GM12878 (cell line): ENCODE measurements around the gene SDCCAG8. TPM values are rescaled to one million over a fixed set of nuclear protein-coding genes. Genes with fewer than 3 reads are reported as not detected.

ENCODE experiments used
- ATAC-seq: fragments of 200-7000 bp; cut with Tn5 transposase; 3 replicates; pipeline ENCODE4 v1.9.1; 2020; ENCODE audit warnings: mild to moderate bottlenecking, moderate library complexity
- BruUV-seq: library from RNA; stranded (reverse); fragments of 400-500 nt; replicated peaks from 2 replicates; lab custom pipeline; 2021; lab: Mats Ljungman, UMichigan
- CTCF ChIA-PET: fragments of 300-600 bp; sonication (Branson Sonifier 250); formaldehyde crosslinking; extraction: SDS; loops from one replicate; lab custom pipeline; 2021; ENCODE audit warnings: inconsistent platforms; lab: Yijun Ruan, JAX
- POLR2A ChIA-PET: fragments of 350-600 bp; formaldehyde crosslinking; extraction: SDS; loops from one replicate; lab custom pipeline; 2021; ENCODE audit warnings: inconsistent platforms; lab: Charles Lee
- RAD21 ChIA-PET: fragments of 300-600 bp; sonication (Branson Sonifier 250); formaldehyde crosslinking; loops from one replicate; lab custom pipeline; 2023; ENCODE audit warnings: antibody characterized with exemption; ENCODE audit not compliant: unreplicated experiment; lab: Charles Lee
- SMC1A ChIA-PET: fragments of 300-600 bp; sonication (Branson Sonifier 250); formaldehyde crosslinking; loops from one replicate; lab custom pipeline; 2023; ENCODE audit not compliant: unreplicated experiment, uncharacterized antibody; lab: Charles Lee
- DNase-seq: peaks from one replicate; pipeline ENCODE4 v3.0.0-alpha.2; 2011; ENCODE audit warnings: low read depth, low spot score
- FAIRE-seq: peaks from 3 replicates; lab custom pipeline; 2011; peaks lifted over from hg19 to GRCh38; lab: Jason Lieb, UNC
- H2AFZ ChIP-seq: 2 replicates; pipeline ENCODE4 v1.6.0; 2011; ENCODE audit warnings: low read depth, low read length, control low read depth; ENCODE audit not compliant: control insufficient read depth
- H3K27ac ChIP-seq: 2 replicates; pipeline ENCODE4 v1.5.1; 2011; ENCODE audit warnings: control low read depth; ENCODE audit not compliant: control insufficient read depth, insufficient read depth
- H3K27me3 ChIP-seq, 2 experiments: replicated peaks in 1 of 2; 2 replicates each; pipeline versions ENCODE4 v1.6.0 to v1.6.1; 2011; ENCODE audit warnings: low read length in 1 of 2; ENCODE audit not compliant: control insufficient read depth in 2 of 2, insufficient read depth in 2 of 2
- H3K36me3 ChIP-seq, 2 experiments: 2 replicates each; pipeline ENCODE4 v1.5.1; 2011; ENCODE audit warnings: low read length in 1 of 2; ENCODE audit not compliant: control insufficient read depth in 2 of 2, insufficient read depth in 2 of 2
- H3K4me1 ChIP-seq: 2 replicates; pipeline ENCODE4 v1.6.1; 2011; ENCODE audit warnings: mild to moderate bottlenecking, low read length, moderate library complexity, mixed read lengths; ENCODE audit not compliant: control insufficient read depth, insufficient read depth
- H3K4me2 ChIP-seq: 2 replicates; pipeline ENCODE4 v1.6.0; 2011; ENCODE audit warnings: control low read depth; ENCODE audit not compliant: control insufficient read depth, insufficient read depth
- H3K4me3 ChIP-seq: fragments of 200-600 bp; sonication (generic); 2 replicates; pipeline ENCODE4 v1.5.1; 2016
- H3K79me2 ChIP-seq: 2 replicates; pipeline ENCODE4 v1.6.0; 2011; ENCODE audit warnings: low read length; ENCODE audit not compliant: control insufficient read depth, insufficient read depth
- H3K9ac ChIP-seq: 2 replicates; pipeline ENCODE4 v1.8.0; 2011; ENCODE audit warnings: low read length, control low read depth, mixed read lengths; ENCODE audit not compliant: control insufficient read depth, insufficient read depth
- H3K9me3 ChIP-seq: replicated peaks from 3 replicates; pipeline ENCODE4 v1.5.1; 2011; ENCODE audit warnings: mild to moderate bottlenecking, low read length; ENCODE audit not compliant: control insufficient read depth, insufficient read depth
- H4K20me1 ChIP-seq: 2 replicates; pipeline ENCODE4 v1.6.0; 2011; ENCODE audit not compliant: control insufficient read depth, insufficient read depth
- ASH2L ChIP-seq: fragments of 300-600, 200-600 bp; sonication (generic); IDR thresholded peaks from 2 replicates; pipeline ENCODE4 v1.6.1; 2017; ENCODE audit warnings: low read depth, mild to moderate bottlenecking, borderline replicate concordance
- BHLHE40 ChIP-seq, 2 experiments: fragments of 450-650 bp in 1 of 2; IDR thresholded peaks; 2 replicates each; pipeline ENCODE4 v1.6.1; 2011 to 2017; ENCODE audit warnings: low read depth in 2 of 2, borderline replicate concordance in 1 of 2, improper control_type of control experiment in 1 of 2, low read length in 1 of 2, mild to moderate bottlenecking in 1 of 2
- CREB1 ChIP-seq: IDR thresholded peaks from 2 replicates; pipeline ENCODE4 v1.6.1; 2012; ENCODE audit warnings: low read depth, mild to moderate bottlenecking, inconsistent platforms
- DPF2 ChIP-seq: fragments of 450-650 bp; IDR thresholded peaks from 2 replicates; pipeline ENCODE4 v1.6.1; 2017; ENCODE audit warnings: mild to moderate bottlenecking
- IRF4 ChIP-seq: IDR thresholded peaks from 2 replicates; pipeline ENCODE4 v1.6.1; 2011; ENCODE audit warnings: low read depth, low read length
- JUND ChIP-seq: IDR thresholded peaks from 2 replicates; pipeline ENCODE4 v1.6.1; 2012; ENCODE audit warnings: low read depth, mild to moderate bottlenecking, low read length, improper control_type of control experiment, moderate library complexity
- KLF5 ChIP-seq: fragments of 450-650 bp; IDR thresholded peaks from 2 replicates; pipeline ENCODE4 v1.6.1; 2014; ENCODE audit warnings: mild to moderate bottlenecking; ENCODE audit not compliant: partially characterized antibody
- NR2C2 ChIP-seq: IDR thresholded peaks from 2 replicates; pipeline ENCODE4 v1.6.1; 2011; ENCODE audit warnings: borderline replicate concordance, low read depth; ENCODE audit not compliant: control insufficient read depth, insufficient read length
- NR2F1 ChIP-seq: fragments of 450-650 bp; conservative IDR thresholded peaks from 2 replicates; pipeline ENCODE4 v1.6.1; 2017; ENCODE audit warnings: mild to moderate bottlenecking
- RBBP5 ChIP-seq: fragments of 200-600 bp; sonication (generic); conservative IDR thresholded peaks from 2 replicates; pipeline ENCODE4 v1.6.1; 2016
- TCF12 ChIP-seq: IDR thresholded peaks from 2 replicates; pipeline ENCODE4 v1.6.1; 2011; ENCODE audit warnings: low read depth, mild to moderate bottlenecking, low read length
- ZNF622 ChIP-seq: fragments of 450-650 bp; IDR thresholded peaks from 2 replicates; pipeline ENCODE4 v1.6.1; 2017; ENCODE audit warnings: mild to moderate bottlenecking, inconsistent platforms
- WGBS: methylation state at CpG from one replicate; pipeline ENCODE4 v1.1.6; 2016; ENCODE audit warnings: low lambda C conversion rate; ENCODE audit not compliant: insufficient replicate concordance, insufficient coverage; ENCODE audit errors: missing lambda C conversion rate; 5-methylcytosine and 5-hydroxymethylcytosine counted together
- in situ Hi-C: fragments of 300-500 bp; cut with MboI; formaldehyde crosslinking; loops from 9 replicates; pipeline ENCODE4 v1.14.3; 2018; ENCODE audit warnings: mixed read lengths
- intact Hi-C: fragments of 100-400 bp; cut with micrococcal nuclease; formaldehyde crosslinking; loops from one replicate; pipeline ENCODE4 v1.14.2; 2022; ENCODE audit not compliant: unreplicated experiment
- polyA plus RNA-seq, 11 experiments: library from polyadenylated mRNA; depleted of rRNA in 4 of 11; unstranded in 6 of 11; stranded (reverse) in 5 of 11; fragments of >200 nt; fragmentation: Nextera tagmentation in 4 of 11; fragmentation: Illumina TruSeq in 1 of 11; extraction: Ambion mirVana in 4 of 11; extraction: Trizol in 1 of 11; gene quantifications; 1 replicate in 1 of 11; 2 replicates in 10 of 11; pipeline versions ENCODE4 v1.2.1 to v1.2.3, GENCODE V29; 2011 to 2016; ENCODE audit warnings: inconsistent platforms in 2 of 11, missing spikeins in 2 of 11, low read depth in 1 of 11
- total RNA-seq, 4 experiments: library from RNA; depleted of rRNA in 3 of 4; stranded (reverse); fragments of >200 nt in 3 of 4; fragmentation: Illumina TruSeq in 1 of 4; extraction: Trizol in 1 of 4; gene quantifications; 2 replicates each; pipeline versions ENCODE4 v1.2.1 to v1.2.3, GENCODE V29; 2013 to 2021
- TF ChIP-seq, protein P1 (sequence below): fragments of 450-650 bp; IDR thresholded peaks from 2 replicates; pipeline ENCODE4 v1.6.1; 2017; ENCODE audit warnings: mild to moderate bottlenecking, moderate library complexity
- TF ChIP-seq, protein P2 (sequence below): fragments of 450-650 bp; IDR thresholded peaks from 2 replicates; pipeline ENCODE4 v1.6.1; 2018; ENCODE audit warnings: borderline replicate concordance, mild to moderate bottlenecking; ENCODE audit not compliant: partially characterized antibody

Gene SDCCAG8
- total and polyA plus RNA-seq, 10 of the 15 experiments (the other 5 are each of a cell fraction or from before 2014, with no cell fraction given) = 15.0 to 25.6 (median 20.6) TPM

DNA sequence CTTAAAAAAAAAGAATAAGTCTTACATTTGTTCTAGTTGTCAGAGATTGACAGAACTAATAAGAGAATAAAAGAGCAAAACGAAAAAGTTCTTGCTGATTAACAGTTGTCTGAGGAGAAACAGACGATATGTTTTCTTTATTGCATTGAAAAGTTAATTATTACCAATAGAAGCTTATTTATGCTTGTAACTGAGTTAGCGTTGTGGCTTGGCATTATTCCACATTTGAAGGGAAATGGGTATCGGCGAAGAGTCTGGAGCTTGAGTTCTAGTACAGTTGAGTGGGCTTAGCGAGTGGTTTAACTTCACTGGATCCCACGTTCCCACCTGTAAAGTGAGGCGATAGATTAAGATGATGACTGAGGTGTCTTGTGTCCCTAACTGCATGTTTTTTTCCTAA is 109.0 kb downstream of the SDCCAG8 start:
- H3K4me2 ChIP-seq = no peak overlapping the region
- no peaks in the 10 kb centered on the region for H3K9me3 ChIP-seq
- no peak overlapping the region for H3K27ac ChIP-seq
- in situ Hi-C loops = no loop called here
- CTCF ChIA-PET = interaction anchor here (1.7 kb wide), 1 partner anchor 22 kb away, joined by 8 read pairs; no protein-coding TSS in a partner anchor
- FAIRE-seq = no peak
- H3K9ac ChIP-seq = no peak overlapping the region
- intact Hi-C loops = no loop called here
- RAD21 ChIA-PET = no interaction called here
- H2AFZ ChIP-seq = no peak overlapping the region
- ATAC-seq = no peak
- H3K4me3 ChIP-seq = no peak overlapping the region
- H3K27me3 ChIP-seq = no peaks in the 10 kb centered on the region
- H3K4me1 ChIP-seq = no peaks in the 10 kb centered on the region
- SMC1A ChIA-PET = no interaction called here
- no peak for DNase-seq
- POLR2A ChIA-PET = no interaction called here
- no peaks in the 10 kb centered on the region for H4K20me1 ChIP-seq
- no TSS peak for BruUV-seq
- H3K36me3 ChIP-seq = no peaks in the 10 kb centered on the region
- no peak for TF ChIP-seq ASH2L
- TF ChIP-seq, protein P1, sequence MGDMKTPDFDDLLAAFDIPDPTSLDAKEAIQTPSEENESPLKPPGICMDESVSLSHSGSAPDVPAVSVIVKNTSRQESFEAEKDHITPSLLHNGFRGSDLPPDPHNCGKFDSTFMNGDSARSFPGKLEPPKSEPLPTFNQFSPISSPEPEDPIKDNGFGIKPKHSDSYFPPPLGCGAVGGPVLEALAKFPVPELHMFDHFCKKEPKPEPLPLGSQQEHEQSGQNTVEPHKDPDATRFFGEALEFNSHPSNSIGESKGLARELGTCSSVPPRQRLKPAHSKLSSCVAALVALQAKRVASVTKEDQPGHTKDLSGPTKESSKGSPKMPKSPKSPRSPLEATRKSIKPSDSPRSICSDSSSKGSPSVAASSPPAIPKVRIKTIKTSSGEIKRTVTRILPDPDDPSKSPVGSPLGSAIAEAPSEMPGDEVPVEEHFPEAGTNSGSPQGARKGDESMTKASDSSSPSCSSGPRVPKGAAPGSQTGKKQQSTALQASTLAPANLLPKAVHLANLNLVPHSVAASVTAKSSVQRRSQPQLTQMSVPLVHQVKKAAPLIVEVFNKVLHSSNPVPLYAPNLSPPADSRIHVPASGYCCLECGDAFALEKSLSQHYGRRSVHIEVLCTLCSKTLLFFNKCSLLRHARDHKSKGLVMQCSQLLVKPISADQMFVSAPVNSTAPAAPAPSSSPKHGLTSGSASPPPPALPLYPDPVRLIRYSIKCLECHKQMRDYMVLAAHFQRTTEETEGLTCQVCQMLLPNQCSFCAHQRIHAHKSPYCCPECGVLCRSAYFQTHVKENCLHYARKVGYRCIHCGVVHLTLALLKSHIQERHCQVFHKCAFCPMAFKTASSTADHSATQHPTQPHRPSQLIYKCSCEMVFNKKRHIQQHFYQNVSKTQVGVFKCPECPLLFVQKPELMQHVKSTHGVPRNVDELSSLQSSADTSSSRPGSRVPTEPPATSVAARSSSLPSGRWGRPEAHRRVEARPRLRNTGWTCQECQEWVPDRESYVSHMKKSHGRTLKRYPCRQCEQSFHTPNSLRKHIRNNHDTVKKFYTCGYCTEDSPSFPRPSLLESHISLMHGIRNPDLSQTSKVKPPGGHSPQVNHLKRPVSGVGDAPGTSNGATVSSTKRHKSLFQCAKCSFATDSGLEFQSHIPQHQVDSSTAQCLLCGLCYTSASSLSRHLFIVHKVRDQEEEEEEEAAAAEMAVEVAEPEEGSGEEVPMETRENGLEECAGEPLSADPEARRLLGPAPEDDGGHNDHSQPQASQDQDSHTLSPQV = no peak
- TF ChIP-seq JUND = no peak
- no peak for TF ChIP-seq BHLHE40 (IDR thresholded peaks at IDR 0.05; ENCODE audit: borderline replicate concordance in 1 of 2, low read depth in 2 of 2, low read length in 1 of 2)
- TF ChIP-seq KLF5 = no peak
- TF ChIP-seq DPF2 = no peak
- TF ChIP-seq NR2F1 = no peak
- TF ChIP-seq IRF4 = no peak
- TF ChIP-seq CREB1 = no peak
- TF ChIP-seq ZNF622 = no peak
- TF ChIP-seq, protein P2, sequence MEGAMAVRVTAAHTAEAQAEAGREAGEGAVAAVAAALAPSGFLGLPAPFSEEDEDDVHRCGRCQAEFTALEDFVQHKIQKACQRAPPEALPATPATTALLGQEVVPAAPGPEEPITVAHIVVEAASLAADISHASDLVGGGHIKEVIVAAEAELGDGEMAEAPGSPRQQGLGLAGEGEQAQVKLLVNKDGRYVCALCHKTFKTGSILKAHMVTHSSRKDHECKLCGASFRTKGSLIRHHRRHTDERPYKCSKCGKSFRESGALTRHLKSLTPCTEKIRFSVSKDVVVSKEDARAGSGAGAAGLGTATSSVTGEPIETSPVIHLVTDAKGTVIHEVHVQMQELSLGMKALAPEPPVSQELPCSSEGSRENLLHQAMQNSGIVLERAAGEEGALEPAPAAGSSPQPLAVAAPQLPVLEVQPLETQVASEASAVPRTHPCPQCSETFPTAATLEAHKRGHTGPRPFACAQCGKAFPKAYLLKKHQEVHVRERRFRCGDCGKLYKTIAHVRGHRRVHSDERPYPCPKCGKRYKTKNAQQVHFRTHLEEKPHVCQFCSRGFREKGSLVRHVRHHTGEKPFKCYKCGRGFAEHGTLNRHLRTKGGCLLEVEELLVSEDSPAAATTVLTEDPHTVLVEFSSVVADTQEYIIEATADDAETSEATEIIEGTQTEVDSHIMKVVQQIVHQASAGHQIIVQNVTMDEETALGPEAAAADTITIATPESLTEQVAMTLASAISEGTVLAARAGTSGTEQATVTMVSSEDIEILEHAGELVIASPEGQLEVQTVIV = no peak
- no peak for TF ChIP-seq RBBP5
- no peak for TF ChIP-seq TCF12
- TF ChIP-seq NR2C2 = no peak
- no peaks in the 10 kb centered on the region for H3K79me2 ChIP-seq
- WGBS = 98% methylated on average over 8 of the region's 8 CpGs
